ENCODE data around the gene SLC35E3. TPM values are rescaled to one million over a fixed set of nuclear protein-coding genes. Genes with fewer than 3 reads are reported as not detected.
A peak's percentile ranks its signal among the peaks of the same experiment; 100 is the strongest.

The SLC35E3 gene
- total RNA-seq (10 to 100 TPM in 3 of 7 donors, 1 to 10 TPM in 4; 4.8 to 16.1 (median 7.8) TPM), polyA plus RNA-seq (1 to 10 TPM; 4.8 to 5.7 (median 5.1) TPM)
- long read RNA-seq, donor 1, full-length matches to known transcripts, result 6 of 11 reads
- long read RNA-seq, donor 1, partial matches to known transcripts, result 5 of 11 reads
- long read RNA-seq, donor 1, other reads (novel, unspliced or antisense), result 0 of 11 reads
- long read RNA-seq, donor 2, full-length matches to known transcripts, result 5 of 5 reads
- long read RNA-seq, donor 2, partial matches to known transcripts, result 0 of 5 reads
- long read RNA-seq, donor 2, other reads (novel, unspliced or antisense), result 0 of 5 reads

GRCh38 chr12:68745904-68746571 is at the start of gene SLC35E3:
SLC35E3 (plus strand) TSS chr12:68746176; CDS start chr12:68746378, 202 bp downstream.
- Histone ChIP-seq H3K4me3 (peak within 1 kb of the TSS; percentile 66 to 93 (median 83)), H3K9me3 (no peaks in the 10 kb centered on the region), H3K27ac (peak within 1 kb of the TSS; percentile 75 to 93 (median 88)), H3K36me3 (peaks cover 0 to 34% (median 7%) of the 10 kb centered on the region in 6 donors), H3K27me3 (replicated peaks in 1 of 7) (no peaks in the 10 kb centered on the region), H3K4me1 (peaks cover 13 to 73% (median 34%) of the 10 kb centered on the region in 6 donors)
- intact Hi-C loops (cut with DNase I; ENCODE audit: low total_unique reads), result loop anchor here (10.0 kb wide), 1 partner anchor 59 kb away; the partner anchor contains the start of gene MDM2
- DNase-seq, result peak; percentile 100
- WGBS, 5 donors, result 0% methylated on average over 40 to 52 of the region's 52 CpGs
- peak; percentile 96 to 97 (median 96) for TF ChIP-seq POLR2AphosphoS5 (IDR thresholded peaks at IDR 0.05)
- TF ChIP-seq CTCF (IDR thresholded peaks at IDR 0.05 in 8 of 11, conservative IDR thresholded peaks at IDR 0.05 in 3 of 11), result peak in 2 of 11 experiments; percentile 24 to 31
- TF ChIP-seq POLR2A (IDR thresholded peaks at IDR 0.05), result peak in 2 of 3 donors; percentile 1 to 65

GRCh38 chr12:68699486-68699885 is 46.5 kb upstream of the SLC35E3 start:
- intact Hi-C loops (cut with DNase I; ENCODE audit: low total_unique reads), result no loop called here
- Histone ChIP-seq H3K36me3 (peaks cover 2 to 100% (median 94%) of the 10 kb centered on the region in 6 donors), H3K27ac (no peak overlapping the region), H3K27me3 (replicated peaks in 1 of 7) (no peaks in the 10 kb centered on the region), H3K4me1 (no peaks in the 10 kb centered on the region), H3K9me3 (no peaks in the 10 kb centered on the region), H3K4me3 (no peak overlapping the region)
- no peak for DNase-seq
- TF ChIP-seq CTCF (IDR thresholded peaks at IDR 0.05 in 8 of 11, conservative IDR thresholded peaks at IDR 0.05 in 3 of 11) (no peak), POLR2AphosphoS5 (IDR thresholded peaks at IDR 0.05) (no peak), POLR2A (IDR thresholded peaks at IDR 0.05) (no peak)
- WGBS, 5 donors, result 86 to 96% (median 95%) methylated on average over 1 of the region's 1 CpG

GRCh38 chr12:68727776-68728175 is 18.2 kb upstream of the SLC35E3 start:
- Histone ChIP-seq H3K4me1 (no peaks in the 10 kb centered on the region), H3K9me3 (no peaks in the 10 kb centered on the region), H3K27me3 (replicated peaks in 1 of 7) (no peaks in the 10 kb centered on the region), H3K4me3 (no peak overlapping the region), H3K36me3 (peaks cover 0 to 100% (median 58%) of the 10 kb centered on the region in 6 donors), H3K27ac (no peak overlapping the region)
- no peak for TF ChIP-seq CTCF (IDR thresholded peaks at IDR 0.05 in 8 of 11, conservative IDR thresholded peaks at IDR 0.05 in 3 of 11)
- no peak for TF ChIP-seq POLR2AphosphoS5 (IDR thresholded peaks at IDR 0.05)
- no peak for TF ChIP-seq POLR2A (IDR thresholded peaks at IDR 0.05)
- no peak for DNase-seq
- WGBS, 5 donors, result 90 to 96% (median 95%) methylated on average over 7 of the region's 7 CpGs
- intact Hi-C loops (cut with DNase I; ENCODE audit: low total_unique reads), result no loop called here

GRCh38 chr12:68733661-68734071 is 12.3 kb upstream of the SLC35E3 start:
- Histone ChIP-seq H3K27me3 (replicated peaks in 1 of 7) (no peaks in the 10 kb centered on the region), H3K9me3 (no peaks in the 10 kb centered on the region), H3K36me3 (peaks cover 3 to 100% (median 56%) of the 10 kb centered on the region in 6 donors), H3K27ac (no peak overlapping the region), H3K4me3 (no peak overlapping the region), H3K4me1 (no peaks in the 10 kb centered on the region)
- DNase-seq, result no peak
- TF ChIP-seq CTCF (IDR thresholded peaks at IDR 0.05 in 8 of 11, conservative IDR thresholded peaks at IDR 0.05 in 3 of 11), result no peak
- TF ChIP-seq POLR2AphosphoS5 (IDR thresholded peaks at IDR 0.05), result no peak
- no peak for TF ChIP-seq POLR2A (IDR thresholded peaks at IDR 0.05)
- 93 to 98% (median 96%) methylated on average over 4 of the region's 4 CpGs for WGBS, 5 donors
- intact Hi-C loops (cut with DNase I; ENCODE audit: low total_unique reads), result no loop called here

Data from spleen (tissue), 13 donors.